Thyroid gland (tissue), 4 donors: Measurements from ENCODE around the gene KAT6B. TPM values are rescaled to one million over a fixed set of nuclear protein-coding genes. Genes with fewer than 3 reads are reported as not detected.
"Not testable (repeated sequence)": the region's sequence is repeated elsewhere in the genome, so short reads cannot be mapped to it uniquely, and the experiment has no call there.

ENCODE experiments used
- DNase-seq, 2 donors: peaks; one replicate each; pipeline ENCODE4 v3.0.0-alpha.2; 2019
- H3K27ac ChIP-seq, 3 donors: fragments of 200-600 bp; sonication (generic); 1 replicate in 2 of 3; 2 replicates in 1 of 3; pipeline ENCODE4 v1.5.1; 2016 to 2019; ENCODE audit warnings: mild to moderate bottlenecking in 1 of 3, moderate library complexity in 1 of 3
- H3K27me3 ChIP-seq: fragments of 200-600 bp; sonication (generic); one replicate; pipeline ENCODE4 v1.5.1; 2019
- H3K36me3 ChIP-seq, 2 donors: fragments of 200-600 bp; sonication (generic); one replicate each; pipeline ENCODE4 v1.5.1; 2016 to 2019
- H3K4me1 ChIP-seq, 2 donors: fragments of 200-600 bp; sonication (generic); one replicate each; pipeline ENCODE4 v1.5.1; 2017 to 2019
- H3K4me3 ChIP-seq, 3 donors: fragments of 200-600 bp; sonication (generic); replicated peaks in 1 of 3; 1 replicate in 2 of 3; 2 replicates in 1 of 3; pipeline ENCODE4 v1.5.1; 2016; ENCODE audit warnings: mild to moderate bottlenecking in 1 of 3
- H3K9me3 ChIP-seq: fragments of 200-600 bp; sonication (generic); one replicate; pipeline ENCODE4 v1.5.1; 2017
- POLR2A ChIP-seq, 2 donors: fragments of 450-650 bp; IDR thresholded peaks; one replicate each; pipeline ENCODE4 v1.6.1; 2017; ENCODE audit warnings: antibody characterized with exemption in 2 of 2, mild to moderate bottlenecking in 2 of 2, moderate library complexity in 1 of 2
- WGBS, 2 donors: methylation state at CpG; one replicate each; pipeline ENCODE4 v1.1.5; 2017; 5-methylcytosine and 5-hydroxymethylcytosine counted together
- intact Hi-C: fragments of 100-400 bp; cut with DNase I; formaldehyde crosslinking; loops from one replicate; pipeline ENCODE4 v1.15.1; 2023
- total RNA-seq, 4 donors: library from RNA; depleted of rRNA; stranded (reverse); fragments of >200 nt; gene quantifications; one replicate each; pipeline ENCODE4 v1.2.3, GENCODE V29; 2016
- TF ChIP-seq, protein P1 (sequence below), 6 experiments: fragments of 200-600 bp in 3 of 6; fragments of 450-650 bp in 3 of 6; sonication (generic) in 3 of 6; IDR thresholded peaks; one replicate each; pipeline ENCODE4 v1.5.1; 2016 to 2019; ENCODE audit warnings: antibody characterized with exemption in 6 of 6, mild to moderate bottlenecking in 2 of 6, inconsistent platforms in 1 of 6, moderate library complexity in 1 of 6

The KAT6B gene
- total RNA-seq, 4 donors from 2014 or later = 56.5 to 115 (median 76.3) TPM

DNA sequence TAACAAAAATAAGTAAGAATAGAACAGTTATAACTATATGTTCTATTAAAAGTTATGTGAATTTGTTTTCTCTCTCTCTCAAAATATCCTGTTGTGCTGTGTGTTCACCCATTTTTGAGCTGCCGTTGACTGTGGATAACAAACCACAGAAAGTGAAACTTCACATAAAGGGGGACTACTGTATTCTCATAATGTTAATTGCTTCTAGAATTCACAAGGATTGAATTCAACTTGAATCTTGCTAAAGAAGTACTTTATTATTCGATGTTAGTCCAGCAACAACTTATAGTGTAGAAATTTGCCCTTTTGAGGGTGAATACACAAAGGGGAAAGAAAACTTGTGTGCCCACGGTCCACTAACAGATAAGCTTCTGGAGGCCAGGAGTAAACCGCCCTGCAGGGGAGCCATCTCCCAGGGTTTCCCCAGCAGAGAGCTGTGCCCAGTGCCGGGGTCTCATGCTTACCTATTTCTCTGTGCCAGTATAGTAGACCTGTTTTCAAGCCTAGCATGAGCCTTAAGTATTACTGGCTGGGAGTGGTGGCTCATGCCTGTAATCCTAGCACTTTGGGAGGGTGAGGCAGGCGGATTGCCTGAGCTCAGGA lies 87.1 kb downstream of the KAT6B start:
- 84 to 85% methylated on average over 6 of the region's 6 CpGs for WGBS, 2 donors
- Histone ChIP-seq H3K36me3 (no peaks in the 10 kb centered on the region), H3K4me1 (peaks cover 23% of the 10 kb centered on the region in 2 donors), H3K27ac (no peak overlapping the region), H3K4me3 (no peak overlapping the region), H3K27me3 (no peaks in the 10 kb centered on the region), H3K9me3 (no peaks in the 10 kb centered on the region)
- intact Hi-C loops = no loop called here
- no peak for DNase-seq
- no peak for TF ChIP-seq POLR2A (IDR thresholded peaks at IDR 0.05)
- TF ChIP-seq, protein P1, sequence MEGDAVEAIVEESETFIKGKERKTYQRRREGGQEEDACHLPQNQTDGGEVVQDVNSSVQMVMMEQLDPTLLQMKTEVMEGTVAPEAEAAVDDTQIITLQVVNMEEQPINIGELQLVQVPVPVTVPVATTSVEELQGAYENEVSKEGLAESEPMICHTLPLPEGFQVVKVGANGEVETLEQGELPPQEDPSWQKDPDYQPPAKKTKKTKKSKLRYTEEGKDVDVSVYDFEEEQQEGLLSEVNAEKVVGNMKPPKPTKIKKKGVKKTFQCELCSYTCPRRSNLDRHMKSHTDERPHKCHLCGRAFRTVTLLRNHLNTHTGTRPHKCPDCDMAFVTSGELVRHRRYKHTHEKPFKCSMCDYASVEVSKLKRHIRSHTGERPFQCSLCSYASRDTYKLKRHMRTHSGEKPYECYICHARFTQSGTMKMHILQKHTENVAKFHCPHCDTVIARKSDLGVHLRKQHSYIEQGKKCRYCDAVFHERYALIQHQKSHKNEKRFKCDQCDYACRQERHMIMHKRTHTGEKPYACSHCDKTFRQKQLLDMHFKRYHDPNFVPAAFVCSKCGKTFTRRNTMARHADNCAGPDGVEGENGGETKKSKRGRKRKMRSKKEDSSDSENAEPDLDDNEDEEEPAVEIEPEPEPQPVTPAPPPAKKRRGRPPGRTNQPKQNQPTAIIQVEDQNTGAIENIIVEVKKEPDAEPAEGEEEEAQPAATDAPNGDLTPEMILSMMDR (IDR thresholded peaks at IDR 0.05) = no peak

DNA sequence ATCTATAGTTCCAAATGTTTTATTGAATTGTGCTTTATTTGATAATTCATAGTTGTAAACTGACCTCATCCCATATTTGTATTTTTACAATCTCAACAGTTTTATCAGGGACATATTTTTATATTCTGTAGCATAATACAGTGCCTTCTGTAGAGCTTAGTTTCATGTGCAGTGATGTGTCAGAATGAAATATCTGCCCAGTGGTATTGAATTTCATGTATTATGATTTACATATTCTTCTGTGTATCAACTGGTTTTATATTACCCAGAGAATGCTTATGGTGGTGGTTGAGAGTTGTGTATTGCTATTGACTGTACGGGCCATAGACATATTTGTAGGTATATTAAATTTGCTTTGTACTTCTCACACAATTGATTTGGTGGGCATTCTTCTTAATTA lies 89.9 kb downstream of the KAT6B start:
- no peaks in the 10 kb centered on the region for H3K36me3 ChIP-seq
- WGBS, 2 donors = 95 to 100% methylated on average over 1 of the region's 1 CpG
- peaks cover 7 to 16% of the 10 kb centered on the region in 2 donors for H3K4me1 ChIP-seq
- TF ChIP-seq, protein P1 (IDR thresholded peaks at IDR 0.05) = no peak
- no peak for TF ChIP-seq POLR2A (IDR thresholded peaks at IDR 0.05)
- no peak overlapping the region for H3K4me3 ChIP-seq
- DNase-seq = no peak
- no peaks in the 10 kb centered on the region for H3K9me3 ChIP-seq
- intact Hi-C loops = no loop called here
- no peaks in the 10 kb centered on the region for H3K27me3 ChIP-seq
- no peak overlapping the region for H3K27ac ChIP-seq

DNA sequence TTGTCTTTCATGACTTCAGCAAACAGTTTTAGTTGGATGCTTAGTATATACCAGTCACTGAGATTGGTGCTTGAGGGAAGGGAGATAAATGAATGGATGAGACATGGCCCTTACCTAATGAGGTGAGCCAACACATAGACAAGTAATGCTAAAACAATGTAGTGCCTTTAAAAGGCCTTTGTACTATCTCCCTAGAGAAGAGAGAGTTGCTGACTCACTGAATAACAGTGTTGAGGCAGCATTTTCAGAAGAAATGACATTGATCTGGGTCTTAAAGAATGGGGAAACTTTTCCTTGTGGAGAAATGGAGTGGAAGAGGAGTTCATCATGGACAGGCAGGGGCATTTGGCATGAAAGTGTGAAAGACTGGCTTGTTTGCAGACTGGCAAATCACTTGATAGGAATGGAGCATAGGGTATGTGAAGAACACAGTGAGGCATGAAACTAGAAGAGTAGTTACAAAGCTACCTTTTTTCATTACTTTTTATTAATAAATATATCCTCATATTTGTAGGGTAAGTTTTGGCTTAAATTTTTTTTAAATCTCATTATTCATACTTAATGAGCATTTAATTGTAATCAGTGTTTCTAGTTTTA lies 91.2 kb downstream of the KAT6B start:
- peaks cover 20 to 28% of the 10 kb centered on the region in 2 donors for H3K4me1 ChIP-seq
- TF ChIP-seq, protein P1 (IDR thresholded peaks at IDR 0.05) = no peak
- no peak for TF ChIP-seq POLR2A (IDR thresholded peaks at IDR 0.05)
- H3K36me3 ChIP-seq = no peaks in the 10 kb centered on the region
- DNase-seq = no peak
- H3K27ac ChIP-seq = peak overlapping the region in 1 of 3 donors; percentile 7
- no peaks in the 10 kb centered on the region for H3K27me3 ChIP-seq
- no peaks in the 10 kb centered on the region for H3K9me3 ChIP-seq
- H3K4me3 ChIP-seq = no peak overlapping the region
- intact Hi-C loops = no loop called here

DNA sequence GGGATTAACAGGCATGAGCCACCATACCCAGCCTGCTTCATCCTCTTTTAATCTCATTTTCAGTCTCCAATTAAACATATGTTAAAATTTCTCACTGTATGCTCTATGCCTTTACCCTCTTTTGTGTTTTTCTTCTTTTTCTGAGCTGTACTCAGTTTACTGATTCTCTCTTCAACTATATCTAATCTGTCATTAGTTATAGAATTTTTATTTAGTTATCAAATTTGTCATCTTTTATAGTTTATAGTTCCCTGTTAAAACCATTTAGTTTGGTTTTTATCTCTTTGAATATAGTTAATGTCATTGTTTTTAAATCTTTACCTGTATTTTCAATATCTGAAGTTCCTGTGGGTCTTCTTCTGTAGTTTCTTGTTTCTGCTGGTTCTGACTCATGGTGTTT lies 93.3 kb downstream of the KAT6B start:
- Histone ChIP-seq H3K4me1 (peaks cover 41 to 46% of the 10 kb centered on the region in 2 donors), H3K36me3 (no peaks in the 10 kb centered on the region), H3K27me3 (no peaks in the 10 kb centered on the region), H3K27ac (no peak overlapping the region), H3K9me3 (no peaks in the 10 kb centered on the region), H3K4me3 (no peak overlapping the region)
- DNase-seq = no peak
- intact Hi-C loops = no loop called here
- TF ChIP-seq POLR2A (IDR thresholded peaks at IDR 0.05) = no peak

DNA sequence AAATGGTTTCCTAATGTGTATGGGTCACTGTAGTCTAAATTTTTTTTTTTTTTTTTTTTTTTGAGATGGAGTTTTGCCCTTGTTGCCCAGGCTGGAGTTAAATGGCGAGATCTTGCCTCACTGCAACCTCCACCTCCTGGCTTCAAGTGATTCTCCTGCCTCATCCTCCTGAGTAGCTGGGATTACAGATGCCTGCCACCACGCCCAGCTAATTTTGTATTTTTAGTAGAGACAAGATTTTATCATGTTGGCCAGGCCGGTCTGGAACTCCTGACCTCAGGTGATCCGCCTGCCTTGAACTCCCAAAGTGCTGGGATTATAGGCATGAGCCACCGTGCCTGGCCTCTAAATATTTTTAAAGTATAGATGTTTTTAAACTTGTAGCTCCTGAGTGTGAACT lies 94.7 kb downstream of the KAT6B start:
- 95 to 98% methylated on average over 5 of the region's 5 CpGs for WGBS, 2 donors
- H3K4me3 ChIP-seq, DNase-seq, H3K27ac ChIP-seq, H3K9me3 ChIP-seq, H3K27me3 ChIP-seq, intact Hi-C loops, H3K36me3 ChIP-seq: not testable (repeated sequence)
- H3K4me1 ChIP-seq = peaks cover 51 to 58% of the 10 kb centered on the region in 2 donors

DNA sequence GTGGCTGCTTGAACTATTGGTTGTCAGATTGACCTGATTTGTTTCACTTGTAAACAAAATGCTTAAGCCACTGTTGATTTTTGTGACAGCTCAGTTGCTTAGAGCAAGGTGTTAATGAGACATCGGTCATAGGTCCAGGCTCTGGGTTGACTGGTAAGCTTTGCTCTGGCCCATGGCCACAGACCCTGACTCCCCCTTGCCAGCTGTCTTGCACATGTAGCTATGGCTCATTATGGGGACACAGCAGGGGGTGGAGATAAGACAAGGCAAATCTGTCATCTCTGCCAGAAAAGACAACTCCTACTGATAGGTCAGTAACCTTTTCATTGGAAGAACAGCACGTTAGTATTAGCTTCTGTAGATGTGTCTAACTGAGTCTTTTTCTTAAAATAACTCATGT lies 95.3 kb downstream of the KAT6B start:
- Histone ChIP-seq H3K9me3 (no peaks in the 10 kb centered on the region), H3K4me1 (peaks cover 51 to 59% of the 10 kb centered on the region in 2 donors), H3K4me3 (no peak overlapping the region), H3K27me3 (no peaks in the 10 kb centered on the region), H3K27ac (peak overlapping the region in 2 of 3 donors; percentile 59 to 77), H3K36me3 (no peaks in the 10 kb centered on the region)
- 71 to 81% methylated on average over 2 of the region's 2 CpGs for WGBS, 2 donors
- intact Hi-C loops = no loop called here
- TF ChIP-seq, protein P1 (IDR thresholded peaks at IDR 0.05) = no peak
- no peak for TF ChIP-seq POLR2A (IDR thresholded peaks at IDR 0.05)
- no peak for DNase-seq
